ENCODE data around the gene CLDN7.

The CLDN7 gene

DNA sequence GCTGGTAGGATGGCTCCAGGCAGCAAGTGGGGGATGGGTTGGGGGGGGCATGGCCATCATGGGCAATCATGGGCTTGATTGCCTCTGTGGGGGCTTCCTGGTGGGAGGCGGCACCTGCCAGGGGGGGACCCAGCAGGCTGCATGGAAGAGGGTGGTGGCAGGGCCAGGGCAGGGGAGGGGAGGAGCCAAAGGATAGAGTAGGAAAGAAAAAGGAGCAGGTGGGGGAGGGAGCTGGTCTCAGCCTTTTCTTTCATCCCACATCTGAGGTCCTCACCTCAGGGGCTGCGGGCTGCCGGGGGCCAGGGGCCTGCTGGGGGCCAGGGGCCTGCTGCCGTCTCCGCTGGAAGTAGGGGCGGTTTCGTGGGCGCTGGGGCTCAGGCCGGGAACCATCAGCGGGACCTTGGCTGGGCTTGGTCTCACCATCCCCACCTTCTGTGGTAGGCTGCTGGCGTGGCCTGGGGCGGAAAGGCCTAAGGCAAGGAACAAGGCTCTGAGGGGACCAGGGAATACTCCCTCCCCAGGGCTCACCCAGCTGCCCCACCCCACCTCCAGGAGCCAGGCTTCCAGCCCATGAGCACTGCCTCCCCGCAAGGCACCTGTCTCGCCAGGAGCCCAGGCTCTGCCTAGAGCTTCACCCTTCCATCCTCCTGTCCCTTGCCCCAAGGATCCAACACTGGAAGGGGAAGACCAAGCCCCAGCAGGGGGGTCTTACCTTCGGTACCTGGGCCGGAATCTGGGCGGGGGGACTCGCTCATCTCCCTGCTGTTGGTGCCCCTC lies 27.2 kb upstream of the CLDN7 start:
- no peak for DNase-seq (ENCODE audit: low read depth)
- TF ChIP-seq, protein P1, sequence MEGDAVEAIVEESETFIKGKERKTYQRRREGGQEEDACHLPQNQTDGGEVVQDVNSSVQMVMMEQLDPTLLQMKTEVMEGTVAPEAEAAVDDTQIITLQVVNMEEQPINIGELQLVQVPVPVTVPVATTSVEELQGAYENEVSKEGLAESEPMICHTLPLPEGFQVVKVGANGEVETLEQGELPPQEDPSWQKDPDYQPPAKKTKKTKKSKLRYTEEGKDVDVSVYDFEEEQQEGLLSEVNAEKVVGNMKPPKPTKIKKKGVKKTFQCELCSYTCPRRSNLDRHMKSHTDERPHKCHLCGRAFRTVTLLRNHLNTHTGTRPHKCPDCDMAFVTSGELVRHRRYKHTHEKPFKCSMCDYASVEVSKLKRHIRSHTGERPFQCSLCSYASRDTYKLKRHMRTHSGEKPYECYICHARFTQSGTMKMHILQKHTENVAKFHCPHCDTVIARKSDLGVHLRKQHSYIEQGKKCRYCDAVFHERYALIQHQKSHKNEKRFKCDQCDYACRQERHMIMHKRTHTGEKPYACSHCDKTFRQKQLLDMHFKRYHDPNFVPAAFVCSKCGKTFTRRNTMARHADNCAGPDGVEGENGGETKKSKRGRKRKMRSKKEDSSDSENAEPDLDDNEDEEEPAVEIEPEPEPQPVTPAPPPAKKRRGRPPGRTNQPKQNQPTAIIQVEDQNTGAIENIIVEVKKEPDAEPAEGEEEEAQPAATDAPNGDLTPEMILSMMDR (IDR thresholded peaks at IDR 0.05; ENCODE audit: insufficient read depth, low read depth, low read length, missing control alignments) = no peak
- no peak overlapping the region for H3K4me3 ChIP-seq (ENCODE audit: low read depth, low read length)

DNA sequence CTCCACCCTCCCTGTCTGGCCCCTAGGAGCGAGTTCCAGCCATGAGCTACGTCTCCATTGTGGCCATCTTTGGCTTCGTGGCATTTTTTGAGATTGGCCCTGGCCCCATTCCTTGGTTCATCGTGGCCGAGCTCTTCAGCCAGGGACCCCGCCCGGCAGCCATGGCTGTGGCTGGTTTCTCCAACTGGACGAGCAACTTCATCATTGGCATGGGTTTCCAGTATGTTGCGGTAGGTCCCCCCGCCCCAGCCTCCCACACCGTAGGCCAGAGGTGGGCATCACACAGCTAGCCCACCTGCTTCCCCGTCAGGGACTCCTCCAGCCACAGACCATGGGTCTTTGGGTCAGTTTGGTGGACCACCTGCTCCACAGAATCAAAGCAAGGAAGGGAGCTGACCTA lies 23.4 kb upstream of the CLDN7 start:
- TF ChIP-seq, protein P1 (IDR thresholded peaks at IDR 0.05; ENCODE audit: insufficient read depth, low read depth, low read length, missing control alignments) = no peak
- DNase-seq (ENCODE audit: low read depth) = no peak
- H3K4me3 ChIP-seq (ENCODE audit: low read depth, low read length) = no peak overlapping the region

DNA sequence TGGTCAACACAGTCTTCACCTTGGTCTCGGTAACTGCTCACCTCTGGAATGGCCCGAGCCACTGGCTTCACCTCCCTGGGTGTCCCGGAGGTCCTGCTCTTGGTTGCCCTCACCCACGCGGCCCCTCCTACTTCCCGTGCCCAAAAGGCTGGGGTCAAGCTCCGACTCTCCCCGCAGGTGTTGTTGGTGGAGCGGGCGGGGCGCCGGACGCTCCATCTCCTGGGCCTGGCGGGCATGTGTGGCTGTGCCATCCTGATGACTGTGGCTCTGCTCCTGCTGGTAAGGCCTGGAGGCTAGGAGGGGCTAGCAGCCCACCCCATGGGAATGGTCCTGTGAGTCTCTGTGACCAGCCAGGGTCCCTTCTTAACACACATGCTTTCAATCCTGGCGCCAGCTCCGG lies 22.6 kb upstream of the CLDN7 start:
- no peak overlapping the region for H3K4me3 ChIP-seq (ENCODE audit: low read depth, low read length)
- TF ChIP-seq, protein P1 (IDR thresholded peaks at IDR 0.05; ENCODE audit: insufficient read depth, low read depth, low read length, missing control alignments) = no peak
- DNase-seq (ENCODE audit: low read depth) = no peak

DNA sequence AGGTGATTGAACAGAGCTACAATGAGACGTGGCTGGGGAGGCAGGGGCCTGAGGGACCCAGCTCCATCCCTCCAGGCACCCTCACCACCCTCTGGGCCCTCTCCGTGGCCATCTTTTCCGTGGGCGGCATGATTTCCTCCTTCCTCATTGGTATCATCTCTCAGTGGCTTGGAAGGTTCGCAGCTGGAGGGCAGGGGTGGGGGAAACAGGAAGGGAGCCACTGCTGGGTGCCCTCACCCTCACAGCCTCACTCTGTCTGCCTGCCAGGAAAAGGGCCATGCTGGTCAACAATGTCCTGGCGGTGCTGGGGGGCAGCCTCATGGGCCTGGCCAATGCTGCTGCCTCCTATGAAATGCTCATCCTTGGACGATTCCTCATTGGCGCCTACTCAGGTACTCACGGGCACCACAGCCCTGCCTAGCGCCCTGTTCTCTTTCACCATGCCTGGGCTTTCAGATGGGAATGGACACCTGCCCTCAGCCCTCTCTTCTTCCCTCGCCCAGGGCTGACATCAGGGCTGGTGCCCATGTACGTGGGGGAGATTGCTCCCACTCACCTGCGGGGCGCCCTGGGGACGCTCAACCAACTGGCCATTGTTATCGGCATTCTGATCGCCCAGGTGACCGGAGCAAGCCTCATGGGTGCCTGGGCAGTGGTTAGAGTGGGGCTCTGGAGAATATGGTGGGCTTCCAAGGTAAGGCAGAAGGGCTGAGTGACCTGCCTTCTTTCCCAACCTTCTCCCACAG lies 21.4 kb upstream of the CLDN7 start:
- DNase-seq (ENCODE audit: low read depth) = no peak
- no peak overlapping the region for H3K4me3 ChIP-seq (ENCODE audit: low read depth, low read length)
- TF ChIP-seq, protein P1 (IDR thresholded peaks at IDR 0.05; ENCODE audit: insufficient read depth, low read depth, low read length, missing control alignments) = no peak

DNA sequence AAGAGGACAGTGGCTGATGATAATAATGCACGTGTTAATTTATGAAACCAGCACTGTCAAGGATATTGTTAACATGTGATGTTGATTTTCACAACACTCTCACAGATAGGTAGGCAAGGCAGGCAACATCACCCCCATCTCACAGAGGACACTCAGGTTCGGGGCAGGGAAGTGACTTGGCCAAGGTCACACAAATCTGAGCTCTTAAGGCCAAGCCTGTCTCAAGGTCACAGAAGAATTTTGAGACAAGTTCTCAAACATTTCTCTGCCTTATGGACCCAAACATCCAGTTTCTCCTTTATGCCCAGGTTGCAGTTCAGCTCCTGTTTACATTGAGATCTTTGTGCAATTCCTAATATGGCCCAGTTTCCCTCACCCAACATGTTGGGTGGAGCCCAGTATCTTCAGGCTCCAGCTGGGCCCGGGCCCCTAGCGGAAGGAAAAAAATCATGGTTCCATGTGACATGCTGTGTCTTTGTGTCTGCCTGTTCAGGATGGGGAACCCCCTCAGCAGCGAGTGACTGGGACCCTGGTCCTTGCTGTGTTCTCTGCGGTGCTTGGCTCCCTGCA lies 20.6 kb upstream of the CLDN7 start:
- TF ChIP-seq, protein P1 (IDR thresholded peaks at IDR 0.05; ENCODE audit: insufficient read depth, low read depth, low read length, missing control alignments) = no peak
- no peak for DNase-seq (ENCODE audit: low read depth)
- H3K4me3 ChIP-seq (ENCODE audit: low read depth, low read length) = no peak overlapping the region

DNA sequence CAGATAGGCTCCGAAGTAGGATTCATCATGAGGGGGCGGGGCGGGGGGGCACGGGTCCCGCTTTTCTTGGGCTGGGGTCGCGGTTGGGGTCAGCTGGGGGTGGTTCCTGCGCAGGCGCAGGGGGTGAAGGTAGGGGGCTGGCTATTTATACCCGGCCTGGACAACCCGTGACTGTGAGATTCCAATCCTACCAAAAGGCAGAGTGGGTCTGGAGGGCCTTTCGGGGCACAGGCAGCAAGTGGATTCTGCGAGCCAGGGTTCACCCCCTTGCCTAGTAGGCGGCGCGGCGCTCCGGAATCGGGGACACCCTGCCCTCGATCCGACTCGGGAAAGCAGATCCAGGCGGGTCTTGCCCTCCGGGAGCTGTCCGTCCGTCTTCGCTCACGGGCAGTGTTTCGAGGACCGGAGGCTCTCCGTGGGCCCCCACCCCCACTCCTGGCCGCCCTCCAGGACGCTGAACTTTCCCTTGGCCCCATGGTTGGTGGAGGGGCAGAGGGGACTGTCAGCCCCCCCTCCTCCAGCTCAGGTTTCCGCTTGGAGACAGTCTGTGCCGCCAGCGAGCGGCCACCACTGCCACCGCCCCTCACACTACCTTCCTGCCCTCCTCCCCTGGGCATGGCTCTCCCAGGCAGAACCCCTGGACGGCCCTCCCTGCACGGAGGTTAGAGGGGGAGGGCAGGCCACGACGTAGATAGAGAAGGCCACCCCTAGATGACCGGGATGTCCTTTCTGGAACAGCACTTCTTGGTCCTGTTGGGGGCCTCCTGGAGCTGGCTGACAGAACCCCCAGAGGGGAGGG lies 19.9 kb upstream of the CLDN7 start:
- DNase-seq (ENCODE audit: low read depth) = no peak
- peak overlapping the region; percentile 63 for H3K4me3 ChIP-seq (ENCODE audit: low read depth, low read length)
- TF ChIP-seq, protein P1 (IDR thresholded peaks at IDR 0.05; ENCODE audit: insufficient read depth, low read depth, low read length, missing control alignments) = no peak
